IMR-90 (cell line): ENCODE measurements around the gene BCAS1. TPM values are rescaled to one million over a fixed set of nuclear protein-coding genes. Genes with fewer than 3 reads are reported as not detected.

Source experiments
- ATAC-seq: fragments of 200-7000 bp; cut with Tn5 transposase; 2 replicates; pipeline ENCODE4 v1.9.1; 2020; ENCODE audit warnings: low read depth, mild to moderate bottlenecking, moderate library complexity
- BruUV-seq: library from RNA; stranded (reverse); fragments of 400-500 nt; replicated peaks from 2 replicates; lab custom pipeline; 2021; lab: Mats Ljungman, UMichigan
- CTCF ChIA-PET: fragments of 300-600 bp; formaldehyde crosslinking; extraction: SDS; loops from one replicate; lab custom pipeline; 2021; ENCODE audit warnings: antibody characterized with exemption; lab: Yijun Ruan, JAX
- POLR2A ChIA-PET: fragments of 300-600 bp; sonication (Branson Sonifier 250); formaldehyde crosslinking; loops from one replicate; lab custom pipeline; 2022; ENCODE audit warnings: antibody characterized with exemption; ENCODE audit not compliant: unreplicated experiment; lab: Charles Lee
- DNase-seq: peaks from one replicate; pipeline ENCODE4 v3.0.0; 2013
- H2AFZ ChIP-seq: replicated peaks from 2 replicates; pipeline ENCODE3; 2013; ENCODE audit warnings: low read length, mild to moderate bottlenecking; ENCODE audit not compliant: poor library complexity
- H2AK5ac ChIP-seq: 2 replicates; pipeline ENCODE4 v1.6.1; 2013; ENCODE audit warnings: low read depth, low read length, inconsistent platforms
- H2AK9ac ChIP-seq: replicated peaks from 2 replicates; pipeline ENCODE3; 2013; ENCODE audit warnings: mild to moderate bottlenecking, low read depth, low read length, moderate library complexity; ENCODE audit not compliant: poor library complexity
- H2BK120ac ChIP-seq: 2 replicates; pipeline ENCODE4 v1.6.1; 2013; ENCODE audit warnings: low read depth, low read length, inconsistent platforms
- H2BK15ac ChIP-seq: 3 replicates; pipeline ENCODE4 v1.6.1; 2013; ENCODE audit warnings: low read depth, low read length, inconsistent platforms
- H2BK20ac ChIP-seq: 2 replicates; pipeline ENCODE4 v1.6.1; 2013; ENCODE audit warnings: low read depth, mild to moderate bottlenecking, inconsistent platforms, low read length, moderate library complexity
- H2BK5ac ChIP-seq: 2 replicates; pipeline ENCODE4 v1.6.1; 2013; ENCODE audit warnings: mild to moderate bottlenecking, low read depth, low read length, inconsistent platforms; ENCODE audit not compliant: poor library complexity, severe bottlenecking
- H3K14ac ChIP-seq: replicated peaks from 2 replicates; pipeline ENCODE4 v1.6.1; 2013; ENCODE audit warnings: low read depth, low read length, inconsistent platforms
- H3K18ac ChIP-seq: 2 replicates; pipeline ENCODE4 v1.6.1; 2013; ENCODE audit warnings: low read depth, low read length, control low read depth
- H3K23ac ChIP-seq: 2 replicates; pipeline ENCODE4 v1.6.1; 2013; ENCODE audit warnings: low read depth, low read length, inconsistent platforms
- H3K27ac ChIP-seq: 2 replicates; pipeline ENCODE4 v1.5.1; 2013; ENCODE audit warnings: mild to moderate bottlenecking, control low read depth, low read length; ENCODE audit not compliant: insufficient read depth
- H3K27me3 ChIP-seq: 2 replicates; pipeline ENCODE4 v1.6.1; 2013; ENCODE audit warnings: low read length; ENCODE audit not compliant: control insufficient read depth, insufficient read depth
- H3K36me3 ChIP-seq: 2 replicates; pipeline ENCODE4 v1.6.1; 2013; ENCODE audit warnings: low read length, mixed read lengths; ENCODE audit not compliant: control insufficient read depth, insufficient read depth
- H3K4ac ChIP-seq: 2 replicates; pipeline ENCODE4 v1.6.1; 2013; ENCODE audit warnings: low read depth, low read length, inconsistent platforms
- H3K4me1 ChIP-seq: 2 replicates; pipeline ENCODE4 v1.6.1; 2013; ENCODE audit warnings: low read length, mixed read lengths; ENCODE audit not compliant: control insufficient read depth, insufficient read depth
- H3K4me2 ChIP-seq: 2 replicates; pipeline ENCODE4 v1.6.1; 2013; ENCODE audit warnings: low read depth, mild to moderate bottlenecking, control low read depth, low read length, moderate library complexity
- H3K4me3 ChIP-seq: 2 replicates; pipeline ENCODE4 v1.5.1; 2013; ENCODE audit warnings: low read depth, mild to moderate bottlenecking, control low read depth, low read length, moderate library complexity; ENCODE audit not compliant: insufficient read depth
- H3K56ac ChIP-seq: 2 replicates; pipeline ENCODE4 v1.6.1; 2013; ENCODE audit warnings: low read length, inconsistent platforms; ENCODE audit not compliant: insufficient read depth; ENCODE audit errors: extremely low read depth
- H3K79me1 ChIP-seq, 2 experiments: 2 replicates each; pipeline ENCODE4 v1.6.1; 2013; ENCODE audit warnings: low read length in 2 of 2, inconsistent platforms in 1 of 2, low read depth in 1 of 2
- H3K9ac ChIP-seq: 2 replicates; pipeline ENCODE4 v1.6.1; 2013; ENCODE audit warnings: low read depth, low read length, control low read depth
- H3K9me1 ChIP-seq: 2 replicates; pipeline ENCODE4 v1.6.1; 2013; ENCODE audit warnings: low read length, inconsistent platforms; ENCODE audit not compliant: insufficient read depth
- H3K9me3 ChIP-seq: 2 replicates; pipeline ENCODE4 v1.6.1; 2013; ENCODE audit warnings: low read length; ENCODE audit not compliant: control insufficient read depth, insufficient read depth
- H4K20me1 ChIP-seq: 2 replicates; pipeline ENCODE4 v1.6.1; 2013; ENCODE audit warnings: low read length, inconsistent platforms; ENCODE audit not compliant: insufficient read depth
- H4K5ac ChIP-seq: 2 replicates; pipeline ENCODE4 v1.6.1; 2013; ENCODE audit warnings: mild to moderate bottlenecking, low read depth, low read length, control low read depth
- H4K8ac ChIP-seq, 2 experiments: 2 replicates each; pipeline ENCODE4 v1.6.1; 2013; ENCODE audit warnings: low read depth in 2 of 2, low read length in 2 of 2, control low read depth in 1 of 2, inconsistent platforms in 1 of 2
- H4K91ac ChIP-seq: 2 replicates; pipeline ENCODE4 v1.6.1; 2013; ENCODE audit warnings: low read depth, low read length, inconsistent platforms; ENCODE audit not compliant: insufficient read depth
- CHD1 ChIP-seq: IDR thresholded peaks from 2 replicates; pipeline ENCODE4 v1.6.1; 2012; ENCODE audit warnings: low read depth, low read length, improper control_type of control experiment
- ELK1 ChIP-seq: fragments of 150-350 bp; IDR thresholded peaks from 2 replicates; pipeline ENCODE4 v1.6.1; 2016; ENCODE audit warnings: low read depth, mild to moderate bottlenecking, low read length, moderate library complexity, borderline replicate concordance
- FOS ChIP-seq: fragments of 150-350 bp; IDR thresholded peaks from 2 replicates; pipeline ENCODE4 v1.6.1; 2016; ENCODE audit warnings: low read depth, low read length
- MAZ ChIP-seq: IDR thresholded peaks from 2 replicates; pipeline ENCODE4 v1.6.1; 2012; ENCODE audit warnings: low read depth, mild to moderate bottlenecking, low read length, improper control_type of control experiment, moderate library complexity, borderline replicate concordance
- MXI1 ChIP-seq: IDR thresholded peaks from 2 replicates; pipeline ENCODE4 v1.6.1; 2012; ENCODE audit warnings: low read depth, mild to moderate bottlenecking, low read length, moderate library complexity, borderline replicate concordance
- RCOR1 ChIP-seq: IDR thresholded peaks from 2 replicates; pipeline ENCODE4 v1.6.1; 2012; ENCODE audit warnings: mild to moderate bottlenecking, low read length, improper control_type of control experiment; ENCODE audit not compliant: insufficient replicate concordance
- USF2 ChIP-seq: fragments of 150-350 bp; IDR thresholded peaks from 2 replicates; pipeline ENCODE4 v1.6.1; 2017; ENCODE audit warnings: mild to moderate bottlenecking, antibody characterized with exemption, low read length, low read depth
- WGBS, 2 experiments: methylation state at CpG; one replicate each; pipeline versions ENCODE4 v1.1.5 to v1.1.7; 2013; ENCODE audit warnings: missing lambda C conversion rate in 2 of 2; ENCODE audit not compliant: insufficient read length in 1 of 2; ENCODE audit errors: extremely low coverage in 2 of 2; 5-methylcytosine and 5-hydroxymethylcytosine counted together
- dilution Hi-C: fragments of 300-500 bp; cut with HindIII; formaldehyde crosslinking; loops from one replicate; pipeline ENCODE4 v1.14.3; 2018; ENCODE audit warnings: low sequenced_read_pairs; ENCODE audit not compliant: unreplicated experiment
- in situ Hi-C: fragments of 300-500 bp; cut with MboI; formaldehyde crosslinking; loops from 3 replicates; pipeline ENCODE4 v1.14.3; 2019; ENCODE audit warnings: low sequenced_read_pairs, inconsistent platforms, mixed read lengths
- intact Hi-C: fragments of 100-400 bp; cut with micrococcal nuclease; formaldehyde crosslinking; loops from 2 replicates; pipeline ENCODE4 v1.10.0; 2022
- polyA plus RNA-seq, 3 experiments: library from polyadenylated mRNA; depleted of rRNA; stranded (reverse); fragments of >200 nt; gene quantifications; 2 replicates each; pipeline ENCODE4 v1.2.3, GENCODE V29; 2012; ENCODE audit warnings: low replicate concordance in 1 of 3
- total RNA-seq: library from RNA; depleted of rRNA; stranded (reverse); fragments of >200 nt; gene quantifications from 2 replicates; pipeline ENCODE4 v1.2.3, GENCODE V29; 2012

Gene BCAS1
- total and polyA plus RNA-seq, 2 of the 4 experiments (the other 2 are of a cell fraction) = under 0.01 TPM; not detected in 1

- Histone ChIP-seq H2BK120ac (no peak overlapping the region), H3K4ac (no peak overlapping the region), H3K56ac (no peak overlapping the region), H3K36me3 (no peaks in the 10 kb centered on the region), H2AK5ac (no peak overlapping the region), H3K18ac (no peak overlapping the region), H3K23ac (no peak overlapping the region), H3K14ac (no peak overlapping the region), H3K9me3 (no peaks in the 10 kb centered on the region), H3K4me3 (no peak overlapping the region), H4K91ac (no peak overlapping the region), H3K4me2 (no peak overlapping the region), H3K79me1 (no peaks in the 10 kb centered on the region), H3K27me3 (peaks cover 2% of the 10 kb centered on the region), H3K27ac (no peak overlapping the region), H4K5ac (no peak overlapping the region), H4K8ac (no peak overlapping the region), H2BK5ac (no peak overlapping the region), H4K20me1 (no peaks in the 10 kb centered on the region), H2AFZ (no peak overlapping the region), H2AK9ac (no peak overlapping the region), H2BK15ac (no peak overlapping the region), H3K4me1 (no peaks in the 10 kb centered on the region), H3K9me1 (no peaks in the 10 kb centered on the region), H3K9ac (no peak overlapping the region), H2BK20ac (no peak overlapping the region)
- intact Hi-C loops (loop anchor here (10.0 kb wide), 1 partner anchor 494 kb away; no protein-coding TSS in a partner anchor), dilution Hi-C loops (no loop called here), in situ Hi-C loops (no loop called here)
- no TSS peak for BruUV-seq
- ATAC-seq = no peak
- no peak for DNase-seq
- WGBS, 2 experiments = no CpG with 5 or more reads among the region's 5 CpGs
- ChIA-PET CTCF (no interaction called here), POLR2A (no interaction called here)
- no peak for TF ChIP-seq FOS
- TF ChIP-seq CHD1 = no peak
- TF ChIP-seq USF2 = no peak
- TF ChIP-seq MAZ = no peak
- no peak for TF ChIP-seq RCOR1
- no peak for TF ChIP-seq ELK1
- TF ChIP-seq MXI1 = no peak
These were observed 1.4 kb downstream of the BCAS1 start for GRCh38 chr20:54068966-54069365.
